GM12878 (cell line): ENCODE data around the gene EML5. TPM values are rescaled to one million over a fixed set of nuclear protein-coding genes. Genes with fewer than 3 reads are reported as not detected.

Experiments used
- CHD4 ChIP-seq: fragments of 200-600 bp; sonication (generic); IDR thresholded peaks from 2 replicates; pipeline ENCODE4 v1.6.1; 2016; ENCODE audit warnings: mild to moderate bottlenecking
- CREM ChIP-seq: IDR thresholded peaks from 2 replicates; pipeline ENCODE4 v1.6.1; 2014; ENCODE audit warnings: antibody characterized with exemption, low read depth
- EZH2 ChIP-seq: IDR thresholded peaks from 2 replicates; pipeline ENCODE4 v1.6.1; 2012; ENCODE audit warnings: low read depth, mild to moderate bottlenecking, control low read depth, inconsistent platforms, low read length, borderline replicate concordance; ENCODE audit not compliant: control insufficient read depth
- HDGF ChIP-seq: fragments of 450-650 bp; IDR thresholded peaks from 2 replicates; pipeline ENCODE4 v1.6.1; 2016; ENCODE audit warnings: antibody characterized with exemption
- IRF3 ChIP-seq: fragments of 450-650 bp; IDR thresholded peaks from 2 replicates; pipeline ENCODE4 v1.6.1; 2014; ENCODE audit warnings: mild to moderate bottlenecking
- MAX ChIP-seq: IDR thresholded peaks from 2 replicates; pipeline ENCODE4 v1.6.1; 2012; ENCODE audit warnings: low read depth, low read length, improper control_type of control experiment
- MEF2B ChIP-seq: fragments of 450-650 bp; IDR thresholded peaks from 2 replicates; pipeline ENCODE4 v1.6.1; 2018; ENCODE audit warnings: mild to moderate bottlenecking, moderate library complexity; ENCODE audit not compliant: partially characterized antibody, poor library complexity, severe bottlenecking
- NBN ChIP-seq: fragments of 450-650 bp; IDR thresholded peaks from 2 replicates; pipeline ENCODE4 v1.6.1; 2016
- POLR2AphosphoS2 ChIP-seq: IDR thresholded peaks from 2 replicates; pipeline ENCODE4 v1.6.1; 2011; ENCODE audit warnings: low read depth, mild to moderate bottlenecking, low read length, improper control_type of control experiment, moderate library complexity
- SP1 ChIP-seq: IDR thresholded peaks from one replicate; pipeline ENCODE4 v1.6.1; 2011; ENCODE audit warnings: low read depth, low read length
- SPI1 ChIP-seq: IDR thresholded peaks from 2 replicates; pipeline ENCODE4 v1.6.1; 2011; ENCODE audit warnings: low read depth, mild to moderate bottlenecking, low read length, moderate library complexity, borderline replicate concordance; ENCODE audit not compliant: insufficient read depth
- YBX1 ChIP-seq: fragments of 450-650 bp; IDR thresholded peaks from 2 replicates; pipeline ENCODE4 v1.6.1; 2016; ENCODE audit warnings: antibody characterized with exemption
- ZNF24 ChIP-seq: fragments of 450-650 bp; IDR thresholded peaks from 2 replicates; pipeline ENCODE4 v1.6.1; 2017; ENCODE audit warnings: antibody characterized with exemption, mild to moderate bottlenecking
- polyA plus RNA-seq, 11 experiments: library from polyadenylated mRNA; depleted of rRNA in 4 of 11; unstranded in 6 of 11; stranded (reverse) in 5 of 11; fragments of >200 nt; fragmentation: Nextera tagmentation in 4 of 11; fragmentation: Illumina TruSeq in 1 of 11; extraction: Ambion mirVana in 4 of 11; extraction: Trizol in 1 of 11; gene quantifications; 1 replicate in 1 of 11; 2 replicates in 10 of 11; pipeline versions ENCODE4 v1.2.1 to v1.2.3, GENCODE V29; 2011 to 2016; ENCODE audit warnings: inconsistent platforms in 2 of 11, missing spikeins in 2 of 11, low read depth in 1 of 11
- total RNA-seq, 4 experiments: library from RNA; depleted of rRNA in 3 of 4; stranded (reverse); fragments of >200 nt in 3 of 4; fragmentation: Illumina TruSeq in 1 of 4; extraction: Trizol in 1 of 4; gene quantifications; 2 replicates each; pipeline versions ENCODE4 v1.2.1 to v1.2.3, GENCODE V29; 2013 to 2021
- TF ChIP-seq, protein P1 (sequence below): IDR thresholded peaks from 2 replicates; pipeline ENCODE4 v1.6.1; 2012; ENCODE audit warnings: low read depth, low read length, improper control_type of control experiment
- TF ChIP-seq, protein P2 (sequence below): fragments of 450-650 bp; conservative IDR thresholded peaks from 2 replicates; pipeline ENCODE4 v1.6.1; 2017; ENCODE audit warnings: mild to moderate bottlenecking, moderate library complexity
- TF ChIP-seq, protein P3 (sequence below): fragments of 450-650 bp; formaldehyde crosslinking; IDR thresholded peaks from 2 replicates; pipeline ENCODE4 v1.4.0; 2022; ENCODE audit warnings: mild to moderate bottlenecking, moderate library complexity
- TF ChIP-seq, protein P4 (sequence below): fragments of 450-650 bp; IDR thresholded peaks from 2 replicates; pipeline ENCODE4 v1.6.1; 2017; ENCODE audit warnings: antibody characterized with exemption, mild to moderate bottlenecking, moderate library complexity

EML5 gene
- total and polyA plus RNA-seq, 10 of the 15 experiments (the other 5 are each of a cell fraction or from before 2014, with no cell fraction given) = 0.08 to 0.35 (median 0.22) TPM; not detected in 1

DNA sequence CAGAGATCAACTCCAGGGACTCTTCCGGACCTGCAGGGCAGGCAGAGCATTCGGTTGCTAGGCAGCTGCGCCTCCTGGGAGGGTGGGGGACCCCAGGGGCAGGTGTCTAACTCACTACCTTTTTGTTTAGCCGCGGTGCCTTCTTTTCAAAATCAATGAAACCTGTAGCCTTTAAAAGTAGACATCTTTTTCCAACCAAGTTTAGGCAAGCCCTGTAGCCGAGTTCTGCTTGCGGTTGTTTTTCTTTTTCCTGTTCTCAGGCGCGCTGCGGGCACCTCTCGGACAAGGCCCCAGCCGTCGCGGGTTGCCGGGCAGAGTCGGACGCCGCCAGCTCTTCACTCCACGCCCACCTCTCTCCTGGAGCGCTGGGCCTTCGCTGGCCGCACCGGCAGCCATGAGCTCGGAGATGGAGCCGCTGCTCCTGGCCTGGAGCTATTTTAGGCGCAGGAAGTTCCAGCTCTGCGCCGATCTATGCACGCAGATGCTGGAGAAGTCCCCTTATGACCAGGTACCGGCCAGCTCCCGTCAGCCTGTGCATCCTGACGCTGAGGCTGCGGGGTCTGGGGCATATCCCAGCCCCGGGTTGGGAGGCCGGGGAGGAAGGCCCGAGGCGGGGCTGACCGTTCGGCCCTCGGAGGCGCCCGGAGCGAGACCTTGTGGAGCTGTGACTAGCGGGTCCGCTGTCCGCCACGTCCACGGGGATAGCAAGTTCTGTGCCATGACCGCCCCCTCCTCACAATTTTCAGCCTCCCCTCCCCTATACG, 31.7 kb upstream of the EML5 start, which contains the start of gene TTC8 (continued):
- TF ChIP-seq EZH2 (no peak), SPI1 (no peak), IRF3 (0 out of 2 replicates have a peak, but pooled peaks have one; percentile 28), HDGF (no peak), SP1 (no peak), CHD4 (no peak), CREM (peak; percentile 88), MEF2B (peak; percentile 90), MAX (0 out of 2 replicates have a peak, but pooled peaks have one; percentile 23), YBX1 (no peak), NBN (peak; percentile 74; the same call in 1 of the 2 replicates), POLR2AphosphoS2 (no peak), ZNF24 (no peak)
- TF ChIP-seq, protein P1, sequence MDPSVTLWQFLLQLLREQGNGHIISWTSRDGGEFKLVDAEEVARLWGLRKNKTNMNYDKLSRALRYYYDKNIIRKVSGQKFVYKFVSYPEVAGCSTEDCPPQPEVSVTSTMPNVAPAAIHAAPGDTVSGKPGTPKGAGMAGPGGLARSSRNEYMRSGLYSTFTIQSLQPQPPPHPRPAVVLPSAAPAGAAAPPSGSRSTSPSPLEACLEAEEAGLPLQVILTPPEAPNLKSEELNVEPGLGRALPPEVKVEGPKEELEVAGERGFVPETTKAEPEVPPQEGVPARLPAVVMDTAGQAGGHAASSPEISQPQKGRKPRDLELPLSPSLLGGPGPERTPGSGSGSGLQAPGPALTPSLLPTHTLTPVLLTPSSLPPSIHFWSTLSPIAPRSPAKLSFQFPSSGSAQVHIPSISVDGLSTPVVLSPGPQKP = no peak
- TF ChIP-seq, protein P2, sequence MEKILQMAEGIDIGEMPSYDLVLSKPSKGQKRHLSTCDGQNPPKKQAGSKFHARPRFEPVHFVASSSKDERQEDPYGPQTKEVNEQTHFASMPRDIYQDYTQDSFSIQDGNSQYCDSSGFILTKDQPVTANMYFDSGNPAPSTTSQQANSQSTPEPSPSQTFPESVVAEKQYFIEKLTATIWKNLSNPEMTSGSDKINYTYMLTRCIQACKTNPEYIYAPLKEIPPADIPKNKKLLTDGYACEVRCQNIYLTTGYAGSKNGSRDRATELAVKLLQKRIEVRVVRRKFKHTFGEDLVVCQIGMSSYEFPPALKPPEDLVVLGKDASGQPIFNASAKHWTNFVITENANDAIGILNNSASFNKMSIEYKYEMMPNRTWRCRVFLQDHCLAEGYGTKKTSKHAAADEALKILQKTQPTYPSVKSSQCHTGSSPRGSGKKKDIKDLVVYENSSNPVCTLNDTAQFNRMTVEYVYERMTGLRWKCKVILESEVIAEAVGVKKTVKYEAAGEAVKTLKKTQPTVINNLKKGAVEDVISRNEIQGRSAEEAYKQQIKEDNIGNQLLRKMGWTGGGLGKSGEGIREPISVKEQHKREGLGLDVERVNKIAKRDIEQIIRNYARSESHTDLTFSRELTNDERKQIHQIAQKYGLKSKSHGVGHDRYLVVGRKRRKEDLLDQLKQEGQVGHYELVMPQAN = peak; percentile 49
- TF ChIP-seq, protein P3, sequence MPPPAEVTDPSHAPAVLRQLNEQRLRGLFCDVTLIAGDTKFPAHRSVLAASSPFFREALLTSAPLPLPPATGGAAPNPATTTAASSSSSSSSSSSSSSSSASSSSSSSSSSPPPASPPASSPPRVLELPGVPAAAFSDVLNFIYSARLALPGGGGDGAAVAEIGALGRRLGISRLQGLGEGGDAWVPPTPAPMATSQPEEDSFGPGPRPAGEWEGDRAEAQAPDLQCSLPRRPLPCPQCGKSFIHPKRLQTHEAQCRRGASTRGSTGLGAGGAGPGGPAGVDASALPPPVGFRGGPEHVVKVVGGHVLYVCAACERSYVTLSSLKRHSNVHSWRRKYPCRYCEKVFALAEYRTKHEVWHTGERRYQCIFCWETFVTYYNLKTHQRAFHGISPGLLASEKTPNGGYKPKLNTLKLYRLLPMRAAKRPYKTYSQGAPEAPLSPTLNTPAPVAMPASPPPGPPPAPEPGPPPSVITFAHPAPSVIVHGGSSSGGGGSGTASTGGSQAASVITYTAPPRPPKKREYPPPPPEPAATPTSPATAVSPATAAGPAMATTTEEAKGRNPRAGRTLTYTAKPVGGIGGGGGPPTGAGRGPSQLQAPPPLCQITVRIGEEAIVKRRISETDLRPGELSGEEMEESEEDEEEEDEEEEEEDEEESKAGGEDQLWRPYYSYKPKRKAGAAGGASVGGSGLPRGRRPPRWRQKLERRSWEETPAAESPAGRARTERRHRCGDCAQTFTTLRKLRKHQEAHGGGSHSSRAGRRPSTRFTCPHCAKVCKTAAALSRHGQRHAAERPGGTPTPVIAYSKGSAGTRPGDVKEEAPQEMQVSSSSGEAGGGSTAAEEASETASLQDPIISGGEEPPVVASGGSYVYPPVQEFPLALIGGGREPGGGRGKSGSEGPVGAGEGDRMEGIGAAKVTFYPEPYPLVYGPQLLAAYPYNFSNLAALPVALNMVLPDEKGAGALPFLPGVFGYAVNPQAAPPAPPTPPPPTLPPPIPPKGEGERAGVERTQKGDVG (CRISPR knock-in tag) = no peak
- TF ChIP-seq, protein P4, sequence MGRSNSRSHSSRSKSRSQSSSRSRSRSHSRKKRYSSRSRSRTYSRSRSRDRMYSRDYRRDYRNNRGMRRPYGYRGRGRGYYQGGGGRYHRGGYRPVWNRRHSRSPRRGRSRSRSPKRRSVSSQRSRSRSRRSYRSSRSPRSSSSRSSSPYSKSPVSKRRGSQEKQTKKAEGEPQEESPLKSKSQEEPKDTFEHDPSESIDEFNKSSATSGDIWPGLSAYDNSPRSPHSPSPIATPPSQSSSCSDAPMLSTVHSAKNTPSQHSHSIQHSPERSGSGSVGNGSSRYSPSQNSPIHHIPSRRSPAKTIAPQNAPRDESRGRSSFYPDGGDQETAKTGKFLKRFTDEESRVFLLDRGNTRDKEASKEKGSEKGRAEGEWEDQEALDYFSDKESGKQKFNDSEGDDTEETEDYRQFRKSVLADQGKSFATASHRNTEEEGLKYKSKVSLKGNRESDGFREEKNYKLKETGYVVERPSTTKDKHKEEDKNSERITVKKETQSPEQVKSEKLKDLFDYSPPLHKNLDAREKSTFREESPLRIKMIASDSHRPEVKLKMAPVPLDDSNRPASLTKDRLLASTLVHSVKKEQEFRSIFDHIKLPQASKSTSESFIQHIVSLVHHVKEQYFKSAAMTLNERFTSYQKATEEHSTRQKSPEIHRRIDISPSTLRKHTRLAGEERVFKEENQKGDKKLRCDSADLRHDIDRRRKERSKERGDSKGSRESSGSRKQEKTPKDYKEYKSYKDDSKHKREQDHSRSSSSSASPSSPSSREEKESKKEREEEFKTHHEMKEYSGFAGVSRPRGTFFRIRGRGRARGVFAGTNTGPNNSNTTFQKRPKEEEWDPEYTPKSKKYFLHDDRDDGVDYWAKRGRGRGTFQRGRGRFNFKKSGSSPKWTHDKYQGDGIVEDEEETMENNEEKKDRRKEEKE = no peak
